Measurements from ENCODE around the gene ELMO2.

DNA sequence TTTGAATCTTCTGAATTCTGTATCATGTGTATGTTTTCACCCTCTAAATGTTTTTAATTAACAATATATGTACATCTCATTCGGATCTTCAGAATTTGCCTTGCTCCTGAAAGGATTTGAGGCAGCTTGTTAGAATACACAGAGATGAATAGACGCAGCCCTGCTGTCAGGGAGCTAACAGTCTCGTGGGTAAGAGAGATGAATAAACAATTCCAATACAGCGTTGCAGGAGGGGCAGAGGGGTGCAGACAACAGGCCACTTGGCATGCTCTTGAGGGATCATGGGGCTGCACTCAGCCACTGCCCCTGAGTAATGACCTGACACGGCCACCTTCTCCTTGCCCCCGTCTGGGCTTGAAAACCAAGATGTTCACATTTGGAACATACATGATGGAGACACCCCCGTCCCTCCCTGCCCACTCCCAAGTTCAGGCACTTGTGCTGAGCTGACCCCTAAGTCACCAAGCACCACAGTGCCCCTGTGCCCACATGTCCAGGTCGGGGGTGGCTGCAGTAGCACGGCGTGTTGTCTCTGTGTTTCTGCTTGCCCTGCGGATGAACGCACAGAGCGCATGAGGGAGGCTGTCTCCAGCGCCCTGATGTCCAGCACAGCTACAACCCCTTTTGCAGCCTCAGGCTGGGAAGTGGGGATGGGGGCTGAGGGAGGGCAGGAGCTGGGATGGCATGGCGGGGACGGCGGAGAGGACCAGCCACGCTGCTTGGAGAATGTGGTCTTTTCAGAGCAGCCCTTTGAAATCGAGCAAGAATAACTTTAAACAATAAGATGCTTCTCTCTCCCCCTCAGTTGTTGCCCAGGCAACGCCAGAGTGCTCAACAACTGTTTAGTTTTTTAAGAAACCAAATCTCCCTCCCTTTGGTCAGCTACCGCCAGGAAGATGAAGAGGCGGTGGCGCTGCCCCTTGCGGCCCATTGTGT is 65.1 kb downstream of the ELMO2 start:
- TF ChIP-seq, protein P1, sequence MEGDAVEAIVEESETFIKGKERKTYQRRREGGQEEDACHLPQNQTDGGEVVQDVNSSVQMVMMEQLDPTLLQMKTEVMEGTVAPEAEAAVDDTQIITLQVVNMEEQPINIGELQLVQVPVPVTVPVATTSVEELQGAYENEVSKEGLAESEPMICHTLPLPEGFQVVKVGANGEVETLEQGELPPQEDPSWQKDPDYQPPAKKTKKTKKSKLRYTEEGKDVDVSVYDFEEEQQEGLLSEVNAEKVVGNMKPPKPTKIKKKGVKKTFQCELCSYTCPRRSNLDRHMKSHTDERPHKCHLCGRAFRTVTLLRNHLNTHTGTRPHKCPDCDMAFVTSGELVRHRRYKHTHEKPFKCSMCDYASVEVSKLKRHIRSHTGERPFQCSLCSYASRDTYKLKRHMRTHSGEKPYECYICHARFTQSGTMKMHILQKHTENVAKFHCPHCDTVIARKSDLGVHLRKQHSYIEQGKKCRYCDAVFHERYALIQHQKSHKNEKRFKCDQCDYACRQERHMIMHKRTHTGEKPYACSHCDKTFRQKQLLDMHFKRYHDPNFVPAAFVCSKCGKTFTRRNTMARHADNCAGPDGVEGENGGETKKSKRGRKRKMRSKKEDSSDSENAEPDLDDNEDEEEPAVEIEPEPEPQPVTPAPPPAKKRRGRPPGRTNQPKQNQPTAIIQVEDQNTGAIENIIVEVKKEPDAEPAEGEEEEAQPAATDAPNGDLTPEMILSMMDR (IDR thresholded peaks at IDR 0.05), result no peak
- TF ChIP-seq EP300 (IDR thresholded peaks at IDR 0.05; ENCODE audit: low read depth) (no peak), POLR2A (IDR thresholded peaks at IDR 0.05) (no peak), POLR2AphosphoS5 (IDR thresholded peaks at IDR 0.05) (no peak)

Data from transverse colon (tissue), 4 donors.